ENCODE data around the gene RARG. TPM values are rescaled to one million over a fixed set of nuclear protein-coding genes. Genes with fewer than 3 reads are reported as not detected.

The RARG gene
- polyA plus RNA-seq, 3 donors, result 1.8 to 14.6 (median 2.3) TPM

GRCh38 chr12:53161119-53161911, 70.7 kb downstream of the RARG start:
- WGBS (ENCODE audit: insufficient coverage), result 97% methylated on average over 7 of the region's 8 CpGs
- no peak overlapping the region for H2AFZ ChIP-seq (ENCODE audit: insufficient read depth, low read depth, low read length, poor library complexity, severe bottlenecking)
- H3K9ac ChIP-seq (ENCODE audit: insufficient read depth, low read length, poor library complexity, severe bottlenecking), result no peak overlapping the region
- no peak for DNase-seq
- H3K4me1 ChIP-seq (ENCODE audit: control insufficient read depth in 1 of 2, insufficient read depth in 2 of 2, low read length in 2 of 2), result no peaks in the 10 kb centered on the region
- peaks cover 0 to 5% of the 10 kb centered on the region in 2 donors for H3K36me3 ChIP-seq (replicated peaks in 1 of 2; ENCODE audit: control insufficient read depth in 1 of 2, insufficient read depth in 2 of 2, low read length in 2 of 2)
- no peak overlapping the region for H3K4me3 ChIP-seq (replicated peaks in 1 of 3; ENCODE audit: low read depth in 2 of 3, low read length in 3 of 3)
- no peak overlapping the region for H3K27ac ChIP-seq (ENCODE audit: low read depth in 1 of 2, low read length in 2 of 2)
- no peaks in the 10 kb centered on the region for H4K20me1 ChIP-seq (ENCODE audit: insufficient read depth, low read length)
- H3K27me3 Mint-ChIP-seq (ENCODE audit: low read depth in 3 of 3), result peaks cover 0 to 4% (median 1%) of the 10 kb centered on the region in 3 donors
- peak overlapping the region in 1 of 7 donors; percentile 68 for H3K27ac Mint-ChIP-seq
- intact Hi-C loops (cut with micrococcal nuclease), result no loop called here
- H3K36me3 Mint-ChIP-seq, result peaks cover 6 to 21% of the 10 kb centered on the region in 2 donors
- no peaks in the 10 kb centered on the region for H3K9me3 Mint-ChIP-seq
- H3K4me3 Mint-ChIP-seq, result no peak overlapping the region
- H3K9me3 ChIP-seq (replicated peaks in 1 of 2; ENCODE audit: control insufficient read depth in 1 of 2, insufficient read depth in 1 of 2, low read length in 2 of 2), result no peaks in the 10 kb centered on the region
- H3K27me3 ChIP-seq (ENCODE audit: control insufficient read depth in 2 of 2, insufficient read depth in 2 of 2, low read length in 2 of 2), result no peaks in the 10 kb centered on the region
- H3K79me2 ChIP-seq (ENCODE audit: insufficient read depth, low read length), result no peaks in the 10 kb centered on the region
- TF ChIP-seq CTCF (IDR thresholded peaks at IDR 0.05), result no peak
- H3K4me1 Mint-ChIP-seq, result peaks cover 5% of the 10 kb centered on the region
- no peak overlapping the region for H3K4me2 ChIP-seq (replicated peaks; ENCODE audit: extremely low read depth, low read length, poor library complexity, severe bottlenecking)

DNA sequence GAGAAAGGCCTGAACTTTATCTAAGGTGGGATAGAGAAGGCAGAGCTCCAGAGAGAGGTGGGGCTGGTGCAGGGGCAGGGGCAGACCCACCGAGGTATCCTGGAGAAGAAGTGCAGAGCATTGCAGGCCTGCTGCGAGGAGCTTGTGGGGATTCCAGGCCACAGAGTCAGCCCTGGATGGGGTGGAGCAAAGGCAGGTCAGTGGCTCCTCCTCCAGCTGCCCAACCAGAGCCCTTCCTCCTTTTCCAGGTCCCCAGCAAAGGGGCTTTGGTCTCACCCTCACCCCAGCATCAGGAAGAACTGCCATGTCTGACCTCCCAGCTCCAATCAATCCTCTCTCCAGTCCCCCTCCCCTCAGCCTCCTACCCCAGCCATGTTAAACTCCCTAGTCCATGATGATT, 71.3 kb downstream of the RARG start:
- H2AFZ ChIP-seq (ENCODE audit: insufficient read depth, low read depth, low read length, poor library complexity, severe bottlenecking), result no peak overlapping the region
- no peak overlapping the region for H3K4me3 Mint-ChIP-seq
- no peak for TF ChIP-seq CTCF (IDR thresholded peaks at IDR 0.05)
- no peaks in the 10 kb centered on the region for H4K20me1 ChIP-seq (ENCODE audit: insufficient read depth, low read length)
- intact Hi-C loops (cut with micrococcal nuclease), result no loop called here
- no peaks in the 10 kb centered on the region for H3K79me2 ChIP-seq (ENCODE audit: insufficient read depth, low read length)
- no peak overlapping the region for H3K27ac ChIP-seq (ENCODE audit: low read depth in 1 of 2, low read length in 2 of 2)
- H3K9ac ChIP-seq (ENCODE audit: insufficient read depth, low read length, poor library complexity, severe bottlenecking), result no peak overlapping the region
- H3K4me1 Mint-ChIP-seq, result peaks cover 5% of the 10 kb centered on the region
- DNase-seq, result no peak
- H3K4me2 ChIP-seq (replicated peaks; ENCODE audit: extremely low read depth, low read length, poor library complexity, severe bottlenecking), result no peak overlapping the region
- H3K4me1 ChIP-seq (ENCODE audit: control insufficient read depth in 1 of 2, insufficient read depth in 2 of 2, low read length in 2 of 2), result no peaks in the 10 kb centered on the region
- no peaks in the 10 kb centered on the region for H3K9me3 Mint-ChIP-seq
- no peaks in the 10 kb centered on the region for H3K9me3 ChIP-seq (replicated peaks in 1 of 2; ENCODE audit: control insufficient read depth in 1 of 2, insufficient read depth in 1 of 2, low read length in 2 of 2)
- H3K36me3 ChIP-seq (replicated peaks in 1 of 2; ENCODE audit: control insufficient read depth in 1 of 2, insufficient read depth in 2 of 2, low read length in 2 of 2), result peaks cover 0 to 5% of the 10 kb centered on the region in 2 donors
- H3K27ac Mint-ChIP-seq, result peak overlapping the region in 1 of 7 donors; percentile 8
- H3K27me3 ChIP-seq (ENCODE audit: control insufficient read depth in 2 of 2, insufficient read depth in 2 of 2, low read length in 2 of 2), result no peaks in the 10 kb centered on the region
- H3K27me3 Mint-ChIP-seq (ENCODE audit: low read depth in 3 of 3), result peaks cover 0 to 4% (median 1%) of the 10 kb centered on the region in 3 donors
- H3K36me3 Mint-ChIP-seq, result peaks cover 6 to 21% of the 10 kb centered on the region in 2 donors
- no peak overlapping the region for H3K4me3 ChIP-seq (replicated peaks in 1 of 3; ENCODE audit: low read depth in 2 of 3, low read length in 3 of 3)
- 90% methylated on average over 1 of the region's 2 CpGs for WGBS (ENCODE audit: insufficient coverage)

Other genes starting within 250 kb of the RARG start
- gene EIF4B, start 225.8 kb downstream of the RARG start, polyA plus RNA-seq, result 100 to 1,000 TPM in 1 of 3 donors, 10 to 100 TPM in 2; 41.2 to 185 (median 58.6) TPM
- gene TNS2, start 182.1 kb downstream of the RARG start, polyA plus RNA-seq, result under 1 TPM; 0.05 to 0.43 (median 0.36) TPM
- gene SPRYD3, start 152.8 kb downstream of the RARG start, polyA plus RNA-seq, result 10 to 100 TPM; 17.8 to 26.9 (median 21.8) TPM
- gene IGFBP6, start 134.5 kb downstream of the RARG start, polyA plus RNA-seq, result under 1 TPM in 1 of 3 donors, not detected in 2; 0.20 TPM
- gene SOAT2, start 128.7 kb downstream of the RARG start, polyA plus RNA-seq, result not detected
- gene ZNF740, start 51.5 kb downstream of the RARG start, polyA plus RNA-seq, result 10 to 100 TPM in 1 of 3 donors, 1 to 10 TPM in 1, under 1 TPM in 1; 0.74 to 15.4 (median 1.3) TPM
- gene CSAD, start 51.3 kb downstream of the RARG start, polyA plus RNA-seq, result 100 to 1,000 TPM in 1 of 3 donors, 1 to 10 TPM in 2; 1.3 to 145 (median 1.4) TPM
- 10 to 100 TPM; 24.1 to 33.1 (median 28.4) TPM for gene ITGB7, start 25.0 kb downstream of the RARG start, polyA plus RNA-seq
- gene ESPL1, start 36.1 kb upstream of the RARG start, polyA plus RNA-seq, result under 1 TPM in 1 of 3 donors, not detected in 2; 0.79 TPM
- gene PFDN5, start 63.3 kb upstream of the RARG start, polyA plus RNA-seq, result 1,000 to 10,000 TPM; 1,474 to 2,196 (median 1,751) TPM
- gene MYG1, start 67.5 kb upstream of the RARG start, polyA plus RNA-seq, result 10 to 100 TPM; 49.3 to 64.3 (median 55.7) TPM
- gene AAAS, start 89.4 kb upstream of the RARG start, polyA plus RNA-seq, result 10 to 100 TPM; 25.6 to 62.6 (median 27.2) TPM
- under 1 TPM in 1 of 3 donors, not detected in 2; 0.04 TPM for gene SP7, start 104.1 kb upstream of the RARG start, polyA plus RNA-seq
- gene SP1, start 148.0 kb upstream of the RARG start, polyA plus RNA-seq, result 10 to 100 TPM; 15.1 to 80.7 (median 22.7) TPM
- not detected for gene AMHR2, start 191.6 kb upstream of the RARG start, polyA plus RNA-seq
- 100 to 1,000 TPM; 172 to 670 (median 591) TPM for gene PRR13, start 209.5 kb upstream of the RARG start, polyA plus RNA-seq
- 100 to 1,000 TPM in 1 of 3 donors, 10 to 100 TPM in 2; 79.6 to 588 (median 81.9) TPM for gene PCBP2, start 219.9 kb upstream of the RARG start, polyA plus RNA-seq

Data from CD14-positive monocyte (primary cell).